ENCODE data around the gene LBX2. TPM values are rescaled to one million over a fixed set of nuclear protein-coding genes. Genes with fewer than 3 reads are reported as not detected.

Gene LBX2
- total and polyA plus RNA-seq, 2 experiments from 2014 or later: 0.24 to 0.57 TPM

GRCh38 chr2:74536166-74536950 is 37.0 kb upstream of the LBX2 start:
- ATAC-seq (peak; percentile 33; the same call in 2 of the 3 replicates), DNase-seq (ENCODE audit: low spot score) (no peak)
- TF ChIP-seq POLR2AphosphoS5 (IDR thresholded peaks at IDR 0.05; ENCODE audit: low read depth) (no peak), CTCF (conservative IDR thresholded peaks at IDR 0.05; ENCODE audit: low read depth in 2 of 2) (no peak), CREB1 (CRISPR knock-in tag; IDR thresholded peaks at IDR 0.05; ENCODE audit: low read depth) (no peak), ZNF331 (CRISPR knock-in tag; IDR thresholded peaks at IDR 0.05; ENCODE audit: low read depth) (no peak), EZH2 (IDR thresholded peaks at IDR 0.05; ENCODE audit: low read depth, unreplicated experiment) (no peak), ETS1 (IDR thresholded peaks at IDR 0.05) (no peak), JUNB (IDR thresholded peaks at IDR 0.05; ENCODE audit: unreplicated experiment) (no peak), STAT1 (IDR thresholded peaks at IDR 0.05; ENCODE audit: unreplicated experiment) (no peak), REST (IDR thresholded peaks at IDR 0.05; ENCODE audit: unreplicated experiment) (no peak), ZNF462 (CRISPR knock-in tag; IDR thresholded peaks at IDR 0.05) (no peak), ZNF114 (CRISPR knock-in tag; IDR thresholded peaks at IDR 0.05) (no peak), EZH2phosphoT487 (IDR thresholded peaks at IDR 0.05; ENCODE audit: unreplicated experiment) (no peak), NANOG (IDR thresholded peaks at IDR 0.05; ENCODE audit: borderline replicate concordance) (no peak)
- no peak overlapping the region for H2AFZ ChIP-seq
- no peaks in the 10 kb centered on the region; the same call in 1 of the 2 replicates for H4K20me1 ChIP-seq (replicated peaks; ENCODE audit: insufficient read depth)
- Mint-ChIP-seq H3K4me1 (no peaks in the 10 kb centered on the region; the same call in none of the 3 replicates), H3K9me3 (no peaks in the 10 kb centered on the region; the same call in 2 of the 3 replicates), H3K36me3 (ENCODE audit: low read depth) (peaks cover 18% of the 10 kb centered on the region), H3K27ac (no peak overlapping the region), H3K27me3 (ENCODE audit: insufficient read depth, low read depth, poor library complexity) (peaks cover 6% of the 10 kb centered on the region), H3K4me3 (no peak overlapping the region)
- no peaks in the 10 kb centered on the region for H3F3A ChIP-seq (replicated peaks; ENCODE audit: low read depth)
- no peaks in the 10 kb centered on the region for H3K79me2 ChIP-seq (replicated peaks; ENCODE audit: insufficient read depth)
- no peak overlapping the region for H3K4me3 ChIP-seq
- H3K27ac ChIP-seq (ENCODE audit: low read depth): no peak overlapping the region
- H3K4me1 ChIP-seq (ENCODE audit: insufficient read depth): no peaks in the 10 kb centered on the region
- H3K27me3 ChIP-seq (ENCODE audit: insufficient read depth): no peaks in the 10 kb centered on the region
- H3K9me2 ChIP-seq (ENCODE audit: insufficient read depth): no peaks in the 10 kb centered on the region
- H3K36me3 ChIP-seq (ENCODE audit: insufficient read depth): no peaks in the 10 kb centered on the region
- no peak overlapping the region for H3K4me2 ChIP-seq
